Measurements from ENCODE around the gene GNAL.
"Not testable (repeated sequence)": the region's sequence is repeated elsewhere in the genome, so short reads cannot be mapped to it uniquely, and the experiment has no call there.

The GNAL gene

GRCh38 chr18:11892438-11892837 lies 203.4 kb downstream of the GNAL start:
- not testable (repeated sequence) for H3K9ac ChIP-seq (ENCODE audit: low read depth, low read length); H3K36me3 ChIP-seq (ENCODE audit: insufficient read depth, low read length); H3K4me1 ChIP-seq (ENCODE audit: insufficient read depth, low read length); H3K9me3 ChIP-seq (ENCODE audit: control insufficient read depth, insufficient read depth, low read length)

GRCh38 chr18:11897781-11898180 lies 208.7 kb downstream of the GNAL start:
- H3K9me3 ChIP-seq (ENCODE audit: control insufficient read depth, insufficient read depth, low read length), result no peaks in the 10 kb centered on the region
- no peaks in the 10 kb centered on the region; the same call in 1 of the 2 replicates for H3K4me1 ChIP-seq (ENCODE audit: insufficient read depth, low read length)
- no peak overlapping the region for H3K9ac ChIP-seq (ENCODE audit: low read depth, low read length)
- no peaks in the 10 kb centered on the region; the same call in 1 of the 2 replicates for H3K36me3 ChIP-seq (ENCODE audit: insufficient read depth, low read length)

- Histone ChIP-seq H3K9ac (ENCODE audit: low read depth, low read length) (no peak overlapping the region), H3K36me3 (ENCODE audit: insufficient read depth, low read length) (no peaks in the 10 kb centered on the region; the same call in 1 of the 2 replicates), H3K9me3 (ENCODE audit: control insufficient read depth, insufficient read depth, low read length) (no peaks in the 10 kb centered on the region), H3K4me1 (ENCODE audit: insufficient read depth, low read length) (no peaks in the 10 kb centered on the region; the same call in 1 of the 2 replicates)
Measured at GRCh38 chr18:11899063-11899462, 210.0 kb downstream of the GNAL start.

GRCh38 chr18:11901826-11902438 lies 212.9 kb downstream of the GNAL start:
- peaks cover 10% of the 10 kb centered on the region for H3K4me1 ChIP-seq (ENCODE audit: insufficient read depth, low read length)
- H3K9ac ChIP-seq (ENCODE audit: low read depth, low read length), result no peak overlapping the region
- no peaks in the 10 kb centered on the region for H3K9me3 ChIP-seq (ENCODE audit: control insufficient read depth, insufficient read depth, low read length)
- H3K36me3 ChIP-seq (ENCODE audit: insufficient read depth, low read length), result no peaks in the 10 kb centered on the region

GRCh38 chr18:11902522-11903292 lies 213.6 kb downstream of the GNAL start:
- Histone ChIP-seq H3K4me1 (ENCODE audit: insufficient read depth, low read length) (peaks cover 15% of the 10 kb centered on the region), H3K36me3 (ENCODE audit: insufficient read depth, low read length) (no peaks in the 10 kb centered on the region), H3K9ac (ENCODE audit: low read depth, low read length) (no peak overlapping the region), H3K9me3 (ENCODE audit: control insufficient read depth, insufficient read depth, low read length) (no peaks in the 10 kb centered on the region)

- Histone ChIP-seq H3K36me3 (ENCODE audit: insufficient read depth, low read length) (no peaks in the 10 kb centered on the region), H3K9me3 (ENCODE audit: control insufficient read depth, insufficient read depth, low read length) (no peaks in the 10 kb centered on the region), H3K4me1 (ENCODE audit: insufficient read depth, low read length) (peaks cover 15% of the 10 kb centered on the region), H3K9ac (ENCODE audit: low read depth, low read length) (no peak overlapping the region)
Measured at GRCh38 chr18:11905613-11906012, 216.5 kb downstream of the GNAL start.

GRCh38 chr18:11906176-11906575 lies 217.1 kb downstream of the GNAL start:
- Histone ChIP-seq H3K36me3 (ENCODE audit: insufficient read depth, low read length) (no peaks in the 10 kb centered on the region), H3K4me1 (ENCODE audit: insufficient read depth, low read length) (peaks cover 15% of the 10 kb centered on the region), H3K9me3 (ENCODE audit: control insufficient read depth, insufficient read depth, low read length) (no peaks in the 10 kb centered on the region), H3K9ac (ENCODE audit: low read depth, low read length) (no peak overlapping the region)

- H3K4me1 ChIP-seq (ENCODE audit: insufficient read depth, low read length), result peaks cover 15% of the 10 kb centered on the region
Measured at GRCh38 chr18:11906926-11907874, 218.1 kb downstream of the GNAL start.

GRCh38 chr18:11908182-11909060 lies 219.4 kb downstream of the GNAL start, which contains the start of gene MPPE1:
Gene MPPE1 (minus strand): TSS chr18:11908317. CDS start chr18:11897264, 11,053 bp downstream.
- no peaks in the 10 kb centered on the region for H3K9me3 ChIP-seq (ENCODE audit: control insufficient read depth, insufficient read depth, low read length)
- peak within 1 kb of the TSS; percentile 96 for H3K9ac ChIP-seq (ENCODE audit: low read depth, low read length)
- no peaks in the 10 kb centered on the region for H3K36me3 ChIP-seq (ENCODE audit: insufficient read depth, low read length)
- H3K4me1 ChIP-seq (ENCODE audit: insufficient read depth, low read length), result peaks cover 15% of the 10 kb centered on the region

More at GRCh38 chr18:11906926-11907874, 218.1 kb downstream of the GNAL start:
- Histone ChIP-seq H3K9ac (ENCODE audit: low read depth, low read length) (peak overlapping the region; percentile 96), H3K36me3 (ENCODE audit: insufficient read depth, low read length) (no peaks in the 10 kb centered on the region), H3K9me3 (ENCODE audit: control insufficient read depth, insufficient read depth, low read length) (no peaks in the 10 kb centered on the region)

GRCh38 chr18:11909061-11909455 lies 220.0 kb downstream of the GNAL start:
- peak overlapping the region; percentile 96; the same call in 1 of the 2 replicates for H3K9ac ChIP-seq (ENCODE audit: low read depth, low read length)
- no peaks in the 10 kb centered on the region for H3K9me3 ChIP-seq (ENCODE audit: control insufficient read depth, insufficient read depth, low read length)
- no peaks in the 10 kb centered on the region for H3K36me3 ChIP-seq (ENCODE audit: insufficient read depth, low read length)
- H3K4me1 ChIP-seq (ENCODE audit: insufficient read depth, low read length), result peaks cover 15% of the 10 kb centered on the region

- Histone ChIP-seq H3K9me3 (ENCODE audit: control insufficient read depth, insufficient read depth, low read length) (no peaks in the 10 kb centered on the region), H3K9ac (ENCODE audit: low read depth, low read length) (peak overlapping the region; percentile 96; the same call in 1 of the 2 replicates), H3K4me1 (ENCODE audit: insufficient read depth, low read length) (peaks cover 15% of the 10 kb centered on the region), H3K36me3 (ENCODE audit: insufficient read depth, low read length) (no peaks in the 10 kb centered on the region)
Measured at GRCh38 chr18:11909591-11910026, 220.5 kb downstream of the GNAL start.

GRCh38 chr18:11916880-11917279 lies 227.8 kb downstream of the GNAL start:
- H3K9ac ChIP-seq (ENCODE audit: low read depth, low read length); H3K4me1 ChIP-seq (ENCODE audit: insufficient read depth, low read length); H3K36me3 ChIP-seq (ENCODE audit: insufficient read depth, low read length); H3K9me3 ChIP-seq (ENCODE audit: control insufficient read depth, insufficient read depth, low read length): not testable (repeated sequence)

GRCh38 chr18:11919522-11919921 lies 230.5 kb downstream of the GNAL start:
- not testable (repeated sequence) for H3K9me3 ChIP-seq (ENCODE audit: control insufficient read depth, insufficient read depth, low read length); H3K36me3 ChIP-seq (ENCODE audit: insufficient read depth, low read length); H3K9ac ChIP-seq (ENCODE audit: low read depth, low read length); H3K4me1 ChIP-seq (ENCODE audit: insufficient read depth, low read length)
